ENCODE data around the gene TRABD2A.
"Not testable (repeated sequence)": the region's sequence is repeated elsewhere in the genome, so short reads cannot be mapped to it uniquely, and the experiment has no call there.

The TRABD2A gene

DNA sequence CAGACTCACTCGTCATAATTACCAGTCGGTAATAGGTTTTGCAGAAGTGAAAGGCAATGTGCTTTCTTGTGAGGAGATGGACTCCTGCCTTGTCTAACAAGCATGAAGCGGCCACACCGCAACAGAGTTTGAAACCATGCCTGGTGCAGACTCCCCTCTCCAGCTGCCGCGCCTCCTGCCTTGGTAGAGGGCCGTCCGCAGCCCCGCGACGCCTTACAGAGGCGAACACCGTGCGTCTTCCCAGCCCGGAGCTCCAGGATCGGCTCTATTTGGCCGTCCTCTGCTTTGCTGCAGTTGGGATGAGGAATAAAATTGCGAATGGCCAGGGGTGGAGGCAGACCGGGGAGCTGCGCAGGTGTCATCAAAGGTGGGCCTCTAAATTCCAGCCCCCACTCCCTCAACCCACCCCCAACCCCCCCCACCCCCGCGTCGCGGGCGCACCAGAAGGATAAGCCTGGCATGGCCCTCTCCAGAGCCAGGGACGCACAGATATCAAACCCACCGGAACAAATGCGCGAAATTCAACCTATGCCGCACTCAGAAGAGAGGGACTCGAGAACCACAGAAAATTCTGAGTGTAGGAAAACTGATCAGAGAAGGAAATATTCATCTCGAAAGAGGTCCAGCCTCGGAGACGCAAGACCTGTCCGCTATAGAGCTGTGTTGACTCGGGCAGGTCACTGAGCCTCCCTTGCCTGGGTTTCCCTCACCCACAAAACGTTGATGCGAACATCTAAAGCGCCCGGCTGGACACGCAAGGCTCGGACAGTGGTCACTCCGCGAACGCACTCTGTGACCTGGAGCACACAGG lies 1.1 kb downstream of the TRABD2A start:
- DNase-seq = no peak

GRCh38 chr2:84878896-84879583 lies 1.8 kb downstream of the TRABD2A start:
- no peak for DNase-seq

- DNase-seq = no peak
Observed at GRCh38 chr2:84878459-84878858, 2.4 kb downstream of the TRABD2A start.

- no peak for DNase-seq
Observed at GRCh38 chr2:84876369-84876768, 4.5 kb downstream of the TRABD2A start.

GRCh38 chr2:84875619-84876018 lies 5.3 kb downstream of the TRABD2A start:
- DNase-seq = not testable (repeated sequence)

GRCh38 chr2:84875213-84875560 lies 5.7 kb downstream of the TRABD2A start:
- DNase-seq = no peak

DNA sequence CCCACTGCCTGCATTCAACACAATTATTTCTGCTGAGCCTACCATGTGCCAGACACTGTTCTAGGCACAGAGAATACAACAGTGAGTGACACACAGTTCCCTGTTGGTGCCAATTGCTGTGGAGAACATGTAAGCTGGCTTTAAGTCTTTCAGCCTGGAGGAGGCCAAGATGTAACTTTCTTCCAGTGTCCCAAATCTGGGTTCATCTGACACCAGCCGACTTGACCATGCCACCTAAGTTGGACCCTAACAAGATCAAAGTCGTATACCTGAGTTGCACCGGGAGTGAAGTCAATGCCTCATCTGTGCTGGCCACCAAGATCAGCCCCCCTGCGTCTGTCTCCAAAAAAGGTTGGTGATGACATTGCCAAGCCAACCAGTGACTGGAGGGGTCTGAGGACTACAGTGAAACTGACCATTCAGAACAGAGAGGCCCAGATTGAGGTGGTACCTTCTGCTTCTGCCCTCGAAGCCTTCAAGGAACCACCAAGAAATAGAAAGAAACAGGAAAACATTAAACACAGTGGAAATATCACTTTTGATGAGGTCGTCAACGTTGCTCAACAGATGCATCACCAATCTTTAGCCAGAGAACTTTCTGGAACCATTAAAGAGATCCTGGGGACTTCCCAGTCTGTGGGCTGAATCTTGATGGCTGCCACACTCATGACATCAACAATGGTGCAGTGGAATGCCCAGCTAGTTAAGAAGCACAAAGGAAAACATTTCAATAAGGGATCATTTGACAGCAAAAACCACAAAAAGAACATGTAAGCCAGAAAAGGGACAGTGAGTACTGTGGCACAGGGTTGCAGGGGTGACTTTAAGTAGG lies 6.3 kb downstream of the TRABD2A start:
- DNase-seq = no peak

DNA sequence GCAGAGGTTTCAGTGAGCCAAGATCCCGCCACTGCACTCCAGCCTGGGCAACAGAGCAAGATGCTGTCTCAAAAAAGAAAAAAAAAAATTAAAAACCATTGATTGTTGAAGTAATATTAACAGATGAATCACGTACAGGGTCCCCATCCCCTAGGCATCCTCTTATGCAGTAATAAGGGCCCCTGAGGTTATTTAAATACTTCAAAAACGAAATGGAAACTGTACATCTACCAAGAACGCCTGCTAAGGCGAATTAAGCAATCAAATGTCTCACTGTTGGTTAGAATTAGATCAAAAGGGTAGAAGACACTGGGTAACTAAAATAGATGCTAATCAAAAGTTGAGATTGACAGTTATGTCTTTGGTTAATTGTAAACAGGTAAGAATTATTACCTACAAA lies 7.5 kb downstream of the TRABD2A start:
- DNase-seq = no peak

DNA sequence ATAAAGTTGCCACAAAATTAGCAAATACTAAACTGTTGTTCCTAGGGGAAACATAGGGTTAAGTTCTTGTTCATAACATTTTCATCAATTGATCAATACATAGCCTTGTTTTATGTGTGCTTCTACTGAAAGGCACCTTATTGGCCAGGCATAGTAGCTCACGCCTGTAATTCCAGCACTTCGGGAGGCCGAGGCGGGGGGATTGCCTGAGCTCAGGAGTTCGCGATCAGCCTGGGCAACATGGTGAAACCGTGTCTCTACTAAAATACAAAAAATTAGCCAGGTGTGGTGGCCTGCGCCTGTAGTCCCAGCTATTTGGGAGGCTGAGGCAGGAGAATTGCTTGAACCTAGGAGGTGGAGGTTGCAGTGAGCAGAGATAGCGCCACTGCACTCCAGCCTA lies 8.2 kb downstream of the TRABD2A start:
- DNase-seq = not testable (repeated sequence)

DNA sequence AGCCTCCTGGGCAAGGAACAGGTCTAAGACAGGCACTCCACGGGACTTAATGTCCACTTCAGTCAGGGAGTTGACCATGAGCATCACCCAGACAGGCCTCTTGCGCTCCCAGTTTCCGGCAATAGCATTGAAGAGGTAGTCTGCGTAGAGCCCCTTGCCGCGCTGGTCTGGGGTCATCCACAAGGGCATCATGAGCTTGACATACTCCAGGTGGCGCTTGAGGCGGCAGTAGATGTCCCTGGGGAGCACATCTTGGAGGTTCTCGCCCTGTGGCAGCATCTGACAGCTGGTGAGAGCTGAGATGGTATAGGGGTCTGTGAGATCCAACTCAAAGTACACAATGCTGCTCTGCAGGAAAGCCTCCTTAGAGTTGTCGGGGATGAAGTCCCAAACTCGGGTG lies 10.6 kb downstream of the TRABD2A start:
- DNase-seq = no peak

DNA sequence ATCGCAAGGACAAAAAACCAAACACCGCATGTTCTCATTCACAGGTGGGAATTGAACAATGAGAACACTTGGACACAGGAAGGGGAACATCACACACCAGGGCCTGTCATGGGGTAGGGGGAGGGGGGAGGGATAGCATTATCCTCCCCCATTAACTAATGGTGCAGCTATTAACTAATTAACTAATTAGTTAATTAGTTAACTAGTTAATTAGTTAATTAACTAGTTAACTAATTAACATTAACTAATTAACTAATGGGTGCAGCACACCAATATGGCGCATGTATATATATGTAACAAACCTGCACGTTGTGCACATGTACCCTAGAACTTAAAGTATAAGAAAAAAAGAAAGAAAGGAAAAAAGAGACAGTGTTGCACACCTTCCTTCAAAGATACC lies 12.6 kb downstream of the TRABD2A start:
- not testable (repeated sequence) for DNase-seq

DNA sequence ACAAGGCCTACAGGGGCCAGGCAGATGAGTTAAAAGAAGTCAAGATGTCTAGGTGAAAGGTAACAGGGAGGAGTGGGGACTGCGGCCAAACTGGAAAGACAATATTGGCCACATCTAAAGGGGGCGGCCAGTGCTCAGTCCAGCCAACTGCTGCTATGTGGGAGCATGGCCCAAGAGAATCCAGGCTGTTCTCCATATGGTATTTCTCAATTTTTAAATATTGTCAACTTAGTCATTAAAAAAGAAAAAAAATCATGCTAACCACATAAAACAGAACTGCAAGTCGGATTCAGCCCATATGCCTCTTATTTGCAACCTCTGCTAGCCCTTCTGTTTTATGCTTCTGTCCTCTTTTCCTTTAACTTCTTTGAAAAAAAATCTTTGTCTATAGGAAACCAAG lies 14.8 kb downstream of the TRABD2A start:
- DNase-seq = no peak

- no peak for DNase-seq
Observed at GRCh38 chr2:84865181-84865783, 15.6 kb downstream of the TRABD2A start.

DNA sequence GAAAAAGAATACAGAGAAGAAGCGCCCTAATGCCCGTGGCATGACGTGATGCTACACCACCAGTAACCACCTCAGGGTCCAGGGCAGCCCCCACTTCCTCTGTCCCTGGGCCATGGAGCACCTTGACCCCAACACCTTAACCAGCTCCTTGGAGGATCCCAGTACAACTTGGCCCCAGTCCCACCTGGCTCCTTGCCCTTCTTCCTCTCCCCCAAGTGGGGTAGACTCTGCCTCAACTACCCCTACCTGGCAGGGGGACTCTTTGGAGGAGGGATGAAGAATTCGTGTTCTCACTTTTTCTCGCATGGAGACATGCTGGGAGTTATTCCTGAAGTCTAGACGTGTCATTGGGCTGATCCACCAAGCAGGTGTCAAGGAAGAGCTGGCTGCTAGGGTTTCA lies 18.9 kb downstream of the TRABD2A start:
- DNase-seq = no peak

DNA sequence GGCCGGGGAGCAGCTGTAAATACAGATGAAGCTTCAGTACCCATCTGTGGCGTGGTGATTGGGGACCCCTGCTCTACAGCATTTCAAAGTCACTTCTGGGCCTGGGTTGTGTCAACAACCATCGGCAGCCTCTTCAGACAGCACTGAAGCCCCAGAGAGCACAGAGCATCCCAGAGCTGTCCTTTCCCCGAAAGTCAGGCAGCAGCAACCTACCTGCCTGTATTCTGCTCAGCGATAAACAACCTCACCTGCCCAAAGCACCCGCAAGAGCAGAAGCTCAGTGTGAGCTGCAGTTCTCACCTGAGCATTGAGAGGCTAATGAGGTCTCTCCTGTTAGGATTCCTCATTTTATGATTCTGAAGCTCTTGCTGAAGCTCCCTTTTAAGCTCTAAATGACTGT lies 19.3 kb downstream of the TRABD2A start:
- DNase-seq = no peak

DNA sequence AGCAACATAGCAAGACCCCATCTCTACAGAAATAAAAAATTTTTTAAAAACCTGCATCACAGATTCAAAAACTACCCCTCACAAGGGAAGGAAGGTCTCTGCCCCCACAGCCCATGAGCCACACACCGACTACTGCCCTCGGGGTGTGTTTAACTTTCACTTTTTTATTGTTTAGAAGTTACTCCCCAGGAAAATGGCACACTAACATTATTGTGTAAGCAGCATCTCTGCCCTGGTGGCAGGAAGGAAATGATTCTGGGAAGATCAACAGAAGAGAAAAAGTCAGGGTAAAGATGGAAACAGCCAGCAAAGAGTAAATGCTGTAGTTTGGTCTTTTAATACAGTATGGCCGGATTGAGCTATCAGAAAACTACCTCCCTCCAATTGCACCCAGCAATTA lies 21.9 kb downstream of the TRABD2A start:
- no peak for DNase-seq

DNA sequence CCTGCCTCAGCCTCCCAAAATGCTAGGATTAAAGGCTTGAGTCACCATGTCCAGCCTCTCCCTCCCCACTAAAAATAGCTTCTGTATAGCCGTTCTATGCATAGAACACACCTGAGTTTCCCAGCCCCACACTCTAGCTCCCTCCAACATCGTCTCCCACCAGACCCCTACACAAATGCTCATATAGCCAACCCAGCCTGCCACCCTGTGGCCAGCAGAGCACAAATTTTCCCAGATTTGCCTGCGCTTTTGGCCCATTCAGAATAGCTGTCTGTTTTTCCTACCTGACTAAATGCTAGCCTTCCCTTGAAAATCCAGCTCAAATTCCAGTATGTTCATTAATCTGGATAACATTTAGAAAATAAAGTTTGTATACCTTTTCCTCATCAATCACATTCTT lies 22.8 kb downstream of the TRABD2A start:
- DNase-seq = no peak

DNA sequence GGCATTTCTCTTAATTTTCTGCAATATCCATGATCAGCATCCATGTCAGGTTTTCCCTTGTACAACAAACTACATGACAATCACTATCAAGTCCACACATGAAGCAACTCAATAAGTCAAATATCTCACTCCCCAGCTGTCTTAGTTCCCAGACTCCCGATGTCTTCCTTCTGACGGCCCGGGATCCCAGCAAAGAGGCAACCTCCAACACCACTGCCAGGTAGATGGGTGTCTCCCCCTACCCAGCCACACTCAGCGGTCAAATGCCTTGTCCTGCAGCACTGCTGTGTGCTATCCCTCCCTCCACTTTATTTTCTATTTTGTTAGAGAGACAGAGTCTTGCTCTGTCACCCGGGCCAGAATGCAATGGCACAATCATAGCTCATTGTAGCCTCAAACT lies 23.3 kb downstream of the TRABD2A start:
- DNase-seq = no peak

GRCh38 chr2:84856787-84857186 lies 24.1 kb downstream of the TRABD2A start:
- no peak for DNase-seq

GRCh38 chr2:84855731-84856130 lies 25.2 kb downstream of the TRABD2A start:
- no peak for DNase-seq

- no peak for DNase-seq
Observed at GRCh38 chr2:84854850-84855249, 26.0 kb downstream of the TRABD2A start.

- DNase-seq = no peak
Observed at GRCh38 chr2:84851876-84852275, 29.0 kb downstream of the TRABD2A start.

DNA sequence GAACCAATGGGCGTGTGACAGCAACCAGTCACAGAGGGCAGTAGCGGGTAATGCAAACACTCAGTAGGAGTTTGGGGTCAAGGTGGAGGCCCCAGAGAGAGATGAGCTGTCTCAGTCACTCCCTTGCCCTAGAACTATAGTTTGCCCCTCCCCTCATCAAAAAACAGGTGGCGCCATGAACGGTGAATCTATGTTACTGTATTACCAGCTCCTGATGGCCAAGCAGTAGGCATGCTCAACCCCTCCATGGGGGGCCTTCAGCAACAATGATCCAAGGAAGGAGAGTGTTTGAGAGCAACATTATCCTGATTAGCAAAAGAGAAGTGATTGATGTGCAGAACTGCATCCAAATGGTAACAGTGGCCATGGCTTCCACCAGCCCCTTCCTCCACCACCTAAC lies 30.4 kb downstream of the TRABD2A start:
- DNase-seq = no peak
